Measurements from ENCODE around the gene ZNF438.
"Not testable (repeated sequence)": the region's sequence is repeated elsewhere in the genome, so short reads cannot be mapped to it uniquely, and the experiment has no call there.

Gene ZNF438

DNA sequence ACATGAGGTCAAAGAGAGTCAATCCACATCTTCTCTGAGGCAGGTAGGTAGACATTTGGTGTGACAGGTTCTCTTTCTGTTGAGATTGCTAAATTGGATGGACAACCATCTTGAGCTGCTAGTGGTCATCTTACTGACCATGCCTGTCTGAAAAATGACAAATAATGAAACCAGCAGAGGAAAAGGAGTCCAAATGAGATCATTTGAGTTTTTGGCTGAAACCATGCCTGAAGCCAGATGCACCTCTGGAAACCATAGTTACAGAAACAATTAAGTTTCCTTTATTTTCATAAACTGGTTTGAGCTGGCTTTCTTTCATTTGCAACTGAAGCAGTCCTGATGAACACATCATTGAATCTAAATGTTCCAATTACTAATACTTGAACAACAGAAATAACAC, 100.6 kb downstream of the ZNF438 start:
- no peak overlapping the region for H3K4me3 ChIP-seq (ENCODE audit: low read depth, low read length)
- DNase-seq (ENCODE audit: low read depth) = peak; percentile 40
- TF ChIP-seq, protein P1, sequence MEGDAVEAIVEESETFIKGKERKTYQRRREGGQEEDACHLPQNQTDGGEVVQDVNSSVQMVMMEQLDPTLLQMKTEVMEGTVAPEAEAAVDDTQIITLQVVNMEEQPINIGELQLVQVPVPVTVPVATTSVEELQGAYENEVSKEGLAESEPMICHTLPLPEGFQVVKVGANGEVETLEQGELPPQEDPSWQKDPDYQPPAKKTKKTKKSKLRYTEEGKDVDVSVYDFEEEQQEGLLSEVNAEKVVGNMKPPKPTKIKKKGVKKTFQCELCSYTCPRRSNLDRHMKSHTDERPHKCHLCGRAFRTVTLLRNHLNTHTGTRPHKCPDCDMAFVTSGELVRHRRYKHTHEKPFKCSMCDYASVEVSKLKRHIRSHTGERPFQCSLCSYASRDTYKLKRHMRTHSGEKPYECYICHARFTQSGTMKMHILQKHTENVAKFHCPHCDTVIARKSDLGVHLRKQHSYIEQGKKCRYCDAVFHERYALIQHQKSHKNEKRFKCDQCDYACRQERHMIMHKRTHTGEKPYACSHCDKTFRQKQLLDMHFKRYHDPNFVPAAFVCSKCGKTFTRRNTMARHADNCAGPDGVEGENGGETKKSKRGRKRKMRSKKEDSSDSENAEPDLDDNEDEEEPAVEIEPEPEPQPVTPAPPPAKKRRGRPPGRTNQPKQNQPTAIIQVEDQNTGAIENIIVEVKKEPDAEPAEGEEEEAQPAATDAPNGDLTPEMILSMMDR (IDR thresholded peaks at IDR 0.05; ENCODE audit: insufficient read depth, low read depth, low read length, missing control alignments) = no peak

DNA sequence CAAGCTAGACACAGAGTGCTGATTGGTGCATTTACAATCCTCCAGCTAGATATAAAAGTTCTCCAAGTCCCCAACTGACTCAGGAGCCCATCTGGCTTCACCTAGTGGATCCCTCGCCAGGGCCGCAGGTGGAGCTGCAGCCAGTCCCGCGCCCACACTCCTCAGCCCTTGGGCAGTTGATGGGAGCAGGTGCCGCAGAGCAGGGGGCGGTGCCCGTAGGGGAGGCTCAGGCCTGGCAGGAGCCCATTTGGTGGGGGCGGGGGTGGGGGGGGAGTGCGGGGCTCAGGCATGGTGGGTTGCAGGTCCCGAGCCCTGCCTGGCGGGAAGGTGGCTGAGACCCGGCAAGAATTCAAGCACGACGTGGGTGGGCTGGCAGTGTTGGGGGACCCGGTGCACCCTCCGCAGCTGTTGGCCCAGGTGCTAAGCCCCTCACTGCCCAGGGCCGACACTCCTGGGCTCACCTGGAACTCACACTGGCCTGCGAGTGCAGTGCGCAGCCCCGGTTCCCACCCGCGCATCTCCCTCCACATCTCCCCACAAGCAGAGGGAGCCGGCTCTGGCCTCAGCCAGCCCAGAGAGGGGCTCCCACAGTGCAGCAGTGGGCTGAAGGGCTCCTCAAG, 101.7 kb downstream of the ZNF438 start:
- TF ChIP-seq, protein P1 (IDR thresholded peaks at IDR 0.05; ENCODE audit: insufficient read depth, low read depth, low read length, missing control alignments) = no peak
- no peak overlapping the region for H3K4me3 ChIP-seq (ENCODE audit: low read depth, low read length)

DNA sequence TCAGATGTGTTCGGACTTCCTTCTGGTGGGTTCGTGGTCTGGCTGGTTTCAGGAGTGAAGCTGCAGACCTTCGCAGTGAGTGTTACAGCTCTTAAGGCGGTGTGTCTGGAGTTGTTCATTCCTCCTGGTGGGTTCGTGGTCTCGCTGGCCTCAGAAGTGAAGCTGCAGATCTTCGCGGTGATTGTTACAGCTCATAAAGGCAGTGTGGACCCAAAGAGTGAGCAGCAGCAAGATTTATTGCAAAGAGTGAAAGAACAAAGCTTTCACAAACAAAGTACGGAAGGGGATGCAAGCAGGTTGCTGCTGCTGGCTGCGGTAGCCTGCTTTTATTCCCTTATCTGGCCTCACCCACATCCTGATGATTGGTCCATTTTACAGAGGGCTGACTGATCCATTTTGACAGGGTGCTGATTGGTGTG, 102.3 kb downstream of the ZNF438 start:
- H3K4me3 ChIP-seq (ENCODE audit: low read depth, low read length) = not testable (repeated sequence)
- peak; percentile 18 for DNase-seq (ENCODE audit: low read depth)

More for the DNA sequence above, 101.7 kb downstream of the ZNF438 start:
- no peak for DNase-seq (ENCODE audit: low read depth)

DNA sequence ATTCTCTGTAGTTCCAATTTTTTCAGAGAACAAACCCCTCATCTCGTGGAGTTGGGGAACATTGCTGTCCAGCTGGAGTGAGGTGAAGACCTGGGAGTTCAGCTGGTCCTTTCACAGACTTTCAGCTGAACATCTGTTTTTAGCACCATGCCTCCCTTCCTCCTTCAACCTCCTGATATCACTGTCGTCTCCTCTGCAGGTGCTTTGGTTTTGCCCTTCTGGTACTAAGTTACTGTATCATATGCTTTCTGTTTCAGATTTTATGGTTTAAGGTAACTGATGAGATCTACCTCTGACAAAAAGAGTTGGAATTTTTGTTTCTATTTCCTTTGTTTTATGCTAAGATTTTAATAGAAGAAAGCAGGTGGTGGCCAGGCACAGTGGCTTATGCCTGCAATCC, 102.9 kb downstream of the ZNF438 start:
- peak; percentile 52 for DNase-seq (ENCODE audit: low read depth)
- TF ChIP-seq, protein P1 (IDR thresholded peaks at IDR 0.05; ENCODE audit: insufficient read depth, low read depth, low read length, missing control alignments) = no peak
- H3K4me3 ChIP-seq (ENCODE audit: low read depth, low read length) = peak overlapping the region; percentile 23

GRCh38 chr10:30918651-30919050, 113.0 kb downstream of the ZNF438 start:
- no peak overlapping the region for H3K4me3 ChIP-seq (ENCODE audit: low read depth, low read length)
- TF ChIP-seq, protein P1 (IDR thresholded peaks at IDR 0.05; ENCODE audit: insufficient read depth, low read depth, low read length, missing control alignments) = no peak
- no peak for DNase-seq (ENCODE audit: low read depth)

DNA sequence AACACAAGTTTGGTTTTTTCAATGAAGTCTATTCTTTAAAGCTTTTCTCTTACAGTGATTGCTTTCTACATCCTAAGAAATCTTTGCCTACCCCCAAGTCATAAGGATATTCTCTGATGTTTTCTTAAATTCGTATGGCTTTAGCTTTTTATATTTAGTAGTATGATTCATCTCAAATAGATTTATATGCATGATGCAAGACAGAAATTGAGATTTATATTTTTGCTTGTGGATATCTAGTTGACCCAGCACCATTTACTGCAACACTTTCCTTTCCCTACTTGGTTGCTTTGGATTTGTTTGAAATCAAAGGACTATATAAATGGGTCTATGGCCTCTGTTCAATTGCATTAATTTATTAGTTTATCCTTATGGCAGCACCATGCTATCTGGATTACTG, 113.9 kb downstream of the ZNF438 start:
- no peak overlapping the region for H3K4me3 ChIP-seq (ENCODE audit: low read depth, low read length)
- TF ChIP-seq, protein P1 (IDR thresholded peaks at IDR 0.05; ENCODE audit: insufficient read depth, low read depth, low read length, missing control alignments) = no peak
- DNase-seq (ENCODE audit: low read depth) = no peak

- H3K4me3 ChIP-seq (ENCODE audit: low read depth, low read length) = no peak overlapping the region
- TF ChIP-seq, protein P1 (IDR thresholded peaks at IDR 0.05; ENCODE audit: insufficient read depth, low read depth, low read length, missing control alignments) = no peak
- no peak for DNase-seq (ENCODE audit: low read depth)
These were observed 114.6 kb downstream of the ZNF438 start for GRCh38 chr10:30917067-30917466.

Data from GM12865 (cell line).